ENCODE measurements around the gene TM9SF2.
A peak's percentile ranks its signal among the peaks of the same experiment; 100 is the strongest.
"Not testable (repeated sequence)": the region's sequence is repeated elsewhere in the genome, so short reads cannot be mapped to it uniquely, and the experiment has no call there.

The TM9SF2 gene

GRCh38 chr13:99501184-99501847 is at the start of gene TM9SF2:
TM9SF2 (plus strand) TSS chr13:99501472; CDS start chr13:99501607, 135 bp downstream.
- peak; percentile 88 for DNase-seq (ENCODE audit: low spot score)
- no peak for FAIRE-seq

DNA sequence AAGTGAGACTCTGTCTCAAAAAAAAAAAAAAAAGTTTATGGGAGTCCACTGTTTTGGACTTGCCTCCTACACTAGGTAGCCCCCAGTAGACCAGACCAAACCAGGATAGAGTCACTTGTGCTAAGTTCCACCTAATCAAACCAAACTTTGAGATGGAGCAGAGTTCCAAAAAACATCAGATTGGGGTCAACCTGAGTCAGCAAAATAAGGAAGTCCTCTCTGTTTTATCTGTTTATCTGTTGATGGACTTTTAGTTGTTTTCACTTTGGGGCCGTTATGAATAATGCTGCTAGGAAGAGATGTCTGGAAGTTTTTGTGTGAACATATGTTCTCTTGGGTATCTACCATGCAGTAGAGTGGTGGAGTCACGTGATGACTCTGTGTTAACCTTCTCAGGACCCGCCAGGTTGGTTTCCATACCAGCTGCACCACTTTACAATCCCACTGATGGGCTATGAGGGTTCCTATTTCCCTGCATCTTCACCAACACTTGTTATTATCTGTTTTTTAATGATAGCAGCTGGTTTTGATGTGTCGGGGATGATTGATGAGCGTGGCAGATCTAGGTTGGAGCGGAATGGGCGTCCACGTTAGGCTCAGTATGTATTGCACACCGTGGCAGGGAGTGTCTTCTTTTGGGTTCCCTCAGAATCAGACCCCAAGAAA is 46.6 kb upstream of the TM9SF2 start:
- DNase-seq (ENCODE audit: low spot score) = no peak
- no peak for FAIRE-seq

- DNase-seq (ENCODE audit: low spot score) (no peak), FAIRE-seq (no peak)
Measured at GRCh38 chr13:99459099-99459850, 42.0 kb upstream of the TM9SF2 start.

- DNase-seq (ENCODE audit: low spot score); FAIRE-seq: not testable (repeated sequence)
Measured at GRCh38 chr13:99460802-99461201, 40.5 kb upstream of the TM9SF2 start.

DNA sequence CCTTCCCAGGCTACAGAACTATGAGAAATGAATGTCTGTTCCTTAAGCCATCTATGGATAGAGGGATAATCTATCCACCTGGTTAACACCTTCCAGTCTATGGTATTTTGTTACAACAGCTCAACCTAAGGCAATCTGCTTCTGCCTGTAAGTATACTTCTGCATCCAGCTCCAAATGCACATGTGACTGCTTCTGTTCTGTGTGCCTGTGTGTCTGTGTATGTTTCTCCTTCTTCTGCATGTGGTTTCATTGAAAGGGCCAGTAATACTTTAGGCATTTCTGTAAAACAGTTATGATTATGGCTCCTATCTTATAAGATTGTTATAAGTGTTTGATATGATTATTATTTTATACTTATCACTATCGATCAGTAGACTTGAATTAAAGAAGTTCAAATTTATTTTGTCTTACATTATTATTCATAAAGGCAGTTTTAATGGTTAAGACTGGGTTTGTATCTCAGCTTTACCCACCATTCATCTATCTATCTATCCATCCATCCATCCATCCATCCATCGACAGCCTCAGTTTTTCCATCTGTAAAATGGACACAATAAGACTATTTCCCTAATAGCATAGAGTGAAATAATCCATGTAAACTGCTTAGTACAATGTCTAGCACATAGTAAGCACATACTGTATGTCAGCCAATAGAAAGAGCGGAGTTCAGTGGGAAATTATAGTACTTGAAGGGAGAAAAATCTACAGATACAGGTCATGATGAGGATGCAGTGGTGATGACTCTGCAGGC is 37.5 kb upstream of the TM9SF2 start:
- DNase-seq (ENCODE audit: low spot score) (no peak), FAIRE-seq (no peak)

GRCh38 chr13:99464441-99464949 is 36.8 kb upstream of the TM9SF2 start:
- DNase-seq (ENCODE audit: low spot score) (no peak), FAIRE-seq (no peak)

GRCh38 chr13:99465454-99465853 is 35.8 kb upstream of the TM9SF2 start:
- DNase-seq (ENCODE audit: low spot score) (no peak), FAIRE-seq (no peak)

GRCh38 chr13:99467764-99468163 is 33.5 kb upstream of the TM9SF2 start:
- no peak for FAIRE-seq
- no peak for DNase-seq (ENCODE audit: low spot score)

DNA sequence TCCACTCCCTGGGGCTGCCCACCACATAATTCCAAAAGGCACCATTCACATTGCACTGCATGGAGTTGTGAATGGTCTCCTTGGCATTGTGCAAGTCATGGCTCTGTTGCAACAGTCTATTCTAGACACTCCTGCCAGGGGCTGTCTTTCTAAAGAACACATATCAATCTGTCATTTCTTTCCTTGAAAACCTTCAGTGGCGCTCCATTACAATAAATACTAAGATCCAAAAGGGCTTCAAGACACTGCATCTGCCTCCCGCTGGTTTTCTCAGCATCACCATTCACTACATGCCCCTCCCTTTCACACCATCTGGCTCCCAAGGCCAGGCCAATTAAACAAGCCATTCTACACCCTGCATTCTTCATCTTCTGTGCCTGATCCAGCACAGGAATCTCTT is 32.2 kb upstream of the TM9SF2 start:
- FAIRE-seq = no peak
- no peak for DNase-seq (ENCODE audit: low spot score)

DNA sequence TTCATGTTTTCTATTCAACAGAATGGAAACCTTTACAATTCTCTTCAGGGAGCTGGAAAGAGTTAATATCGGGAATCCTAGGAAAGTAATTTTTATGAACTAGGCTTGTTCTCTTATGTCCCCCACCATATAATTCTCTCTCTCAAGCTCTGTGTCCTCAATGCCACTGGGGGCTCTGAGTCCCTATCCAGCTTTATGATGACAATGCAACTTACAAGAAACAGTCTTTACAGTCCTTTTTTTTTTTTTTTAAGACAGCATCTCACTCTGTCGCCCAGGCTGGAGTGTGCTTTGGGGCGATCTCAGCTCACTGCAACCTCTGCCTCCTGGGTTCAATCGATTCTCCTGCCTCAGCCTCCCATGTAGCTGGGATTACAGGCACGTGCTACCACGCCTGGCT is 31.2 kb upstream of the TM9SF2 start:
- DNase-seq (ENCODE audit: low spot score) = no peak
- FAIRE-seq = no peak

DNA sequence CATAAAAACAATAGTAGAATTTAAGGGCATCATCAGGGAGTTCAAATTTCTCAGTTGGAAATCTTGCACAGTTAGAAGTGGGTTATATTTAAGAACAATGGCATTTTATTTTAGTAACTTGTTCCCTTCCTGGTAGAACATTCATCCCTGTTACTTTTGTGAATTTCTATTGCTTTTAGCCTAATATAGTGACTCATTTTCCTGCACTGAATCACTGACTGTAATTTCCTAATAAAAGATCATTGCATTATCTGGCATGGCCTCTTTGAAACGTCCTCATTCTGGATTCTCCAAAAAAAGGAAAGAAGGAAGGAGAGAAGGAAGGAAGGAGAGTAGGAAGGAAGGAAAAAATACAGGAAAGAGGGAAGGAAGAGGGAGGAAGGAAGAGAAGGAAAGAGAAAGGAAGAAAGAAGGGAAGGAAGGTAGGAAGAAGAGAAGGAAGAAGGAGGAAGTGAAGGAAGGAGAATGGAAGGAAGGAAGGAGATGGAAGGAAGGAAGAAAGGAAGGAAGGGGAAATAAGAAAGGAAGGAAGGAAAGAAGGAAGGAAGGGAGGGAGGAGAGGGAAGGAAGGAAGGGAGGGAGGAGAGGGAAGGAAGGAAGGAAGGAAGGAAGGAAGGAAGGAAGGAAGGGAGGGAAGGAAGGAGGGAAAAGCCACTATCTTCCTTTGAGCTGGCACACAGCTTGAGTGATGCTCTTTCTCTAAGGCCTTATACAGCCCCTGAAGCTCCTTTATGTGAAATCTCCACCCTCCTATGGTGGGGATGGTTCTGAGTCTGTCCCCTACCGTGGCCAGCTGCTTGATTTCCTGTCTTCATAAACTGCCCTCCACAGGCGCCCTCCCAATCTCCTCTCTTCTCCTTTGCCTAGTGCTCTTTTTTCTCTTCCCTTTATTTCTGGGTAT is 29.8 kb upstream of the TM9SF2 start:
- FAIRE-seq = no peak
- DNase-seq (ENCODE audit: low spot score) = no peak

DNA sequence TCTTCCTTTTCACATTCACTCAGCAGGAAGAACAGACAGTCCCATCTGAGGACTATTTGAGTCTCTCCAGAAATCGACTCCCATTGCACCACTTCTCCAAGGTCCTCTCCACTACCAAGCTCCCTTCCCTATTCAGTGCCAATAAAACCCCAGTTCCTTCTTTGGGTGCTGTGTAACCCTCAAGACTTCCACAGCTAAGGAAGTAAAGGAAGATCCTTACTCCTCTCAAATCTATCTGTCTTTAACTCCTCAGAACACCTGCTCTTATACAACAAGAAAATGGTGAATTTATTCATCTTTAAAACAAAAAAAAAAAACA is 29.2 kb upstream of the TM9SF2 start:
- no peak for FAIRE-seq
- DNase-seq (ENCODE audit: low spot score) = no peak

GRCh38 chr13:99473515-99473914 is 27.8 kb upstream of the TM9SF2 start:
- FAIRE-seq (no peak), DNase-seq (ENCODE audit: low spot score) (no peak)

DNA sequence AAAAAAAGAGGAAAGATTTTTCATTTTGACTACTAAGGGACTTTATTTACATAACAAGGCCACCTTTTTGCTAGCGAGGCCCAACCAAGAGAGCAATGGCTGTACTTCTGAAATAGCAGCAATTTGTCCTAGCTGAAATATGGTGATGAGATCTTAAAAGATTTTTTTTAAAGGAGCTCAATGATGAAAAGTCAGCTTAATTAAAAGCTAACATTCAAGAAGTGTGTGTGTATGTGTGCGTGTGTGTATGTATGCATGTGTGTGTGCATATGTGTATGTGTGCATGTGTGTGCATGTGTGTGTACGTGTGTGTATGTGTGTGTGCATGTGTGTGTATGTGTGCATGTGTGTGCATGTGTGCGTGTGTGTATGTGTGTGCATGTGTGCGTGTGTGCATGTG is 24.6 kb upstream of the TM9SF2 start:
- no peak for FAIRE-seq
- no peak for DNase-seq (ENCODE audit: low spot score)

- DNase-seq (ENCODE audit: low spot score) (no peak), FAIRE-seq (no peak)
Measured at GRCh38 chr13:99477493-99477892, 23.8 kb upstream of the TM9SF2 start.

DNA sequence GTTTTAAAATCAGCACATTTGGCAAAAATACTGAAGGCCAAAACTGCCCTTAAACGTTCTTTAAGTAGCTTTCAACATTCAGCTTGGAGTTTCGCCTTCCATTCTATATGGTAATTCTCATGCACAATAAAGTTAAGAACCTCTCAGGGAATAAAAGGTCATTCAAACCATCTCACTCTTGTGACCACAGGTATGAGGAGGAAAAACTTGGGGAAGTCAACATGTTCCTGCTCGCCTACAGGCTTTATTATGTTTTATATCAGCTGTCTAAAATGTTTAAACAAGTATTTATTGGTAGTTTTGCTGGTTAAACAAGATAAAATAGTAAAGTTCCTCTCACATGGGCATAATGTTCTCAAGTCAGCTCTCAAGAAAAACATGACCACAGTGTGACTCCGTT is 19.9 kb upstream of the TM9SF2 start:
- no peak for FAIRE-seq

DNA sequence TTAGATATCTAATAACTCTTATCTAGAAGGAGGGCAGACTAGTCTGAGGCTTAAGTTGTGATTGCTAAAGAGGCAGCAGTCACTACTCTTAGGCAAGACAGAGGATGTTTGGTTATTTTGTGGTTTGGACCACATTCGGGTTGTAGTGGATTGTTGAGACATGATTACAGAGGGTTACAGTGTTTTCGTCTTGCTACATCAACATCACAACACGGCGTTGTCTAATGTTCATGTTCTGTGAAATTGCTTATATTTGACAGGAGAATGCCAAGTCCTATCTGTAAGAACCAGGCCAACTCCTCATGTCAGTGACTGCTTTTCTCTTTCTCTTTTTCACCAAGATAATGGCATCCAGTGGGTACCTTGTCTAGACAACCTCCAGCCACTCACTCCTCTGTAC is 16.8 kb upstream of the TM9SF2 start:
- DNase-seq (ENCODE audit: low spot score) (no peak), FAIRE-seq (no peak)

More for the DNA sequence above, 19.9 kb upstream of the TM9SF2 start:
- no peak for DNase-seq (ENCODE audit: low spot score)

DNA sequence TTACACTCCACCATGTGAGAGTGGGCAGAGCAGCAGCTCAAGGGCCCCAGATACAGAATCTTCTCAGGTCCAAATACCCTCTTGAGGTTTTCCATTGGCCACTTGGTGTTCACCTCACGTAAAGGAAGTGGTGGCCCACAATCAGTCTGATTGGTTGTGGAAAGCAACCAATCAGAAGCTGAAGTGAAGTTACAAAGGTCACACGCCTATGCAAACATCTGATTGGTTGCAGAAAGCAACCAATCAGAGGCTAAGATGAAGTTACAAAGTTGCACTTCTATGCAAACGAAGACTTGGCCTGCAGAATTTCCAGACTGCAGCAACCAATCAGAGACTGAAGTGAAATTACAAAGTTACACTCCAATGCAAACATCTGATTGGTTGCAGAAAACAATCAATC is 14.3 kb upstream of the TM9SF2 start:
- no peak for FAIRE-seq

DNA sequence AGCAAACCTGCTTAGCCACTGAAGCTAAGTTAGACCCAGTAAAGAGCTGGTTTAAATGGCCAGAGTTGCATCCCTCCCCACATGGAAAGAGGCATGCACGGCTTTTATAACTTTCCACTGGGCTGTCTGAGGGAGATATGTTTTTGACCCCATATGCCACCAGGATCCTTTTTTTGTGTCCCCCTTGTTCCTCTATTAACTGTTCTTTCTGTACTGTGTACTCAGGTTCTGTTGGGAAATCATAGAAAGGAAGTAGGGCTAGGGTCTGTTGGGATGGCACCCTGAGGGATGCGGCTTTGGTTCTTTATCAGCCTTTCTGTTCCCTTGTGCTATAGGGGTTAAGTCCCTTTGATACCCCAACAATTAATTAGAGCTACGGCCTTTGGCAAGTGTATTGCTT is 12.2 kb upstream of the TM9SF2 start:
- DNase-seq (ENCODE audit: low spot score) (no peak), FAIRE-seq (no peak)

More for the DNA sequence above, 14.3 kb upstream of the TM9SF2 start:
- DNase-seq (ENCODE audit: low spot score) = no peak

- FAIRE-seq; DNase-seq (ENCODE audit: low spot score): not testable (repeated sequence)
Measured at GRCh38 chr13:99491750-99492149, 9.5 kb upstream of the TM9SF2 start.

Measured in urothelium cell line (cell line).